Non-pigmented ciliary epithelial cell (primary cell): ENCODE results near the gene TELO2.

Experiments
- DNase-seq: peaks from one replicate; pipeline ENCODE4 v3.0.0-alpha.2; 2010; ENCODE audit warnings: low read depth

TELO2 gene

GRCh38 chr16:1492923-1493745 lies at the start of gene TELO2:
Gene TELO2 (plus strand): TSS chr16:1493360. CDS start chr16:1494282, 922 bp downstream.
- no peak for DNase-seq

GRCh38 chr16:1443403-1443973 lies 49.7 kb upstream of the TELO2 start:
- no peak for DNase-seq

GRCh38 chr16:1443980-1444729 lies 49.0 kb upstream of the TELO2 start, which contains the start of gene CCDC154:
Gene CCDC154 (minus strand): TSS chr16:1444556. CDS start chr16:1444322, 234 bp downstream.
- no peak for DNase-seq

GRCh38 chr16:1444730-1445517 lies 48.2 kb upstream of the TELO2 start:
- DNase-seq: no peak

DNA sequence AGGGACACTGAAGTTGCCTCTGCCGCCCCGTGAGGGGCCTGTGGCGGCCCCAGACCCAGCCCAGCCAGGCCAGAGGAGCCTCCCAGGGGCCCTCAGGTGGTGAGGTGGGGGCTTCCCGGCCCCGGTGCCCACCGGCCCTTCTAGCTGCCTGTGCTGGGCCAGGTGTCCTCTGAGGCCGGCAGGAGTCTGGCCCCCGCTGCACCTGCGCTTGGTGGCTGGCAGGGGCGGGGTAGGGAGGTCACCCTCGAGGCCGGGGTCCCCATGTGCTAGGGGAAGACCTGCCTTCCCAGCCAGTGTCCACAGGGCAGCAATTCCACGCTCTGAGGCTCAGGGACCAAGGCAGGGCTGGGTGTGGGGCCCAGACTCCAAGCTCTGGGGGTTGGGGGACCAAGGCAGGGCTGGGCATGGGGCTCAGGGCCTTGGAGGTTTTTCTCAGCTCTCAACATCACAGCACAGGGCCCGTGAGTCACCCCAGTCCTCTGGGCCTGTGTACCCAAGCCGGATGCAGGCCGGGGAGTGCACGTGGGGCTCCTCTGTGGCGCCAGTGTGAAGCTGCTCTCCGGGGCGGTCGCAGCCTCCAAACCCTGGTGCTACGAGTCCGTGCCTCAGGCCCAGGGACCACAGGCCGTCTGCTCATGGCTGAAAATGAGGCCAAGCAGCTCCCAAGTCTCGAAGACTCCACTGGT lies 47.5 kb upstream of the TELO2 start:
- no peak for DNase-seq

GRCh38 chr16:1446296-1447080 lies 46.7 kb upstream of the TELO2 start:
- no peak for DNase-seq

GRCh38 chr16:1447965-1448364 lies 45.2 kb upstream of the TELO2 start:
- DNase-seq: no peak

- no peak for DNase-seq
Observed at GRCh38 chr16:1448536-1449116, 44.5 kb upstream of the TELO2 start.

GRCh38 chr16:1449201-1449788 lies 43.9 kb upstream of the TELO2 start:
- DNase-seq: no peak

- DNase-seq: no peak
Observed at GRCh38 chr16:1450218-1450617, 42.9 kb upstream of the TELO2 start.

- no peak for DNase-seq
Observed at GRCh38 chr16:1450841-1451240, 42.3 kb upstream of the TELO2 start.

DNA sequence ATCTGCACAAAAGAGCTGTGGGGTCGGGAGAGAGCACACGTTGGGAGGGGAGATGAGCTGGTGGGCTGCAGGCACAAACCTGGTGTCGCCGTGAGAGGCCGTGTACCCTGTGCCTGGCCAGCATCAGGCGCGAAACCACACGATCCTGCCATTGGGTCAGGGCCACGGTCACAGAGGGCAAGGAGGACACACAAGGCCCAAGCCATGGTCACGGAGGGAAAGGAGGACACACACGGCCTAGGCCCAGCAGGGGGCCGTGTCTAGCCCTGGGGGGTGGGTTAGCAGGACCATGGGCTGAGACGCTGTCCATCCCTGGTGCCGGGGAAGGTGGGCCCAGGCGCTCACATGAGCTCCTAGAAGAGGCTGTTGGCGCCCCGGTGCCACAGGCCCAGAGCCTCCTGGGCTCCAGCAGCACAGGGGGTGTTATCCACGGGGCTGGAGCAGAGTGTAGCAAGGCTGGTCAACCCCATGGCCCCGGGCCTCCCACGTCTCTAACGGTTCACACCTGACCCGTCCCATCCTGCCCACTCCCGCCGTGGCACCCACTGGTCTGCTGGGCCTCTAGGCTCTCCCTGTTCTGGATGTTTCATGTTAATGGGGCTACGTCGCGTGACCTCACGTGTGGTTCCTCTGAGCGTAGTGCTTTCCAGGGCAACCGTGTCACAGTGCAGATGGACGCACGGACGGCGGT lies 41.3 kb upstream of the TELO2 start:
- DNase-seq: no peak

DNA sequence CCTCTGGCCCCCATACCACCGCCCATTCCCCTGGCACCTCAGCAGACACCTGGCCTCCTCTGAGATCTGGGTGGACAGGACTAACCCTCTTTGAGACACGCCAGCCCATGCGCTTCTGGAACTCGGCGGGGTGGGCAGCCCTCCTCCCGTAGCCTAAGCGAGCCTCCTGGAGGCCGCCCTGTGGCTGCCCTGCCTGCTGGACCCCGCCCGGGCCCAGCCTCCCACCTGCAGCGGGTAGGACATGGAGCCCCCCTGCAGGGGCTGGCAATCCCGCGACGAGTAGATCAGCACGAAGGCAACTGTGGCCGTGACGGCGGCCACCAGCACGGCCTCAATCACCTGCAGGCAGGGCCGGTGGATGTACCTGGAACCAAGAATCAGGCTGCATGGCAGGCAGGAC lies 40.6 kb upstream of the TELO2 start:
- DNase-seq: no peak

DNA sequence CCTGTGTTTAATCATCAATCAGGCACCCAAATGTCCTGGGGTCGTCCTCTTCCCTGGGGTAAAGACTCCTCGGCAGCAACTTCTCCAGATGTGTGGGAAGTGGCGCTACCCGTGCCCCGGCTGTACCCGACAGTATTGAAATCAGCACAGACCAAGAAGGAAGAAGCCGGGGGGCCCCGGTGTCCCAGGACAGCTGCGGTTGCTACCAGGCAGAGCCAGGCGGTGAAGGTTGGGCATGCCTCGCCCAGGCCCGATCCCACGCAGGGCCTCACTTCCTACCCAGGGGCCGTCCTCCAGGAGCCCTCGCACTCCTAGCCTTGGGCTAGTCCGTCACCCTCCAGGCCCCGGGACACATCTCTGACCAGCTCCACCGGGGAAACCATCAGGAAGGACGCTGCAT lies 39.8 kb upstream of the TELO2 start:
- no peak for DNase-seq

GRCh38 chr16:1454561-1454960 lies 38.6 kb upstream of the TELO2 start:
- DNase-seq: no peak

- DNase-seq: no peak
Observed at GRCh38 chr16:1455190-1456171, 37.7 kb upstream of the TELO2 start.

GRCh38 chr16:1456951-1457350 lies 36.2 kb upstream of the TELO2 start:
- no peak for DNase-seq
